ELR (cell line): ENCODE data around the gene CC2D2A.
"Not testable (repeated sequence)": the region's sequence is repeated elsewhere in the genome, so short reads cannot be mapped to it uniquely, and the experiment has no call there.

ENCODE experiments used
- DNase-seq: peaks from one replicate; pipeline ENCODE4 v3.0.0-alpha.2; 2015; ENCODE audit warnings: low read depth

The CC2D2A gene

DNA sequence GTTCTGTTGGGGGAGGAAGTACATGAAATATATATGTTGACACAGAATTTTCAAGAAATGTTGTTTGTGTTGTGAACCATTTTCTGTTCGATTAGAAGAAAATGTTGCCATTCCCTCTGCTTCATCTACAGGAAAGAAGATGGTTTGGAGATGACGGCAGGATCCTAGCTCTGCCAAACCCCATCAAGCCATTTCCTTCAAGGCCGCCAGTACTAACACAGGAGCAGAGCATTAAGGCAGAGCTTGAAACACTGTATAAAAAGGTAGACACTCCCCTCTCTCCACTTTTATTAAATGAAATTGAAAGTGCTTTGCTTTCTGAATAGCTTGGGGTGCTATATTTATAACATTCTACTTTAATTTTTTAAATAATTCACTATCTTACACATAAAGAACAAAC lies 46.8 kb downstream of the CC2D2A start:
- DNase-seq = no peak

DNA sequence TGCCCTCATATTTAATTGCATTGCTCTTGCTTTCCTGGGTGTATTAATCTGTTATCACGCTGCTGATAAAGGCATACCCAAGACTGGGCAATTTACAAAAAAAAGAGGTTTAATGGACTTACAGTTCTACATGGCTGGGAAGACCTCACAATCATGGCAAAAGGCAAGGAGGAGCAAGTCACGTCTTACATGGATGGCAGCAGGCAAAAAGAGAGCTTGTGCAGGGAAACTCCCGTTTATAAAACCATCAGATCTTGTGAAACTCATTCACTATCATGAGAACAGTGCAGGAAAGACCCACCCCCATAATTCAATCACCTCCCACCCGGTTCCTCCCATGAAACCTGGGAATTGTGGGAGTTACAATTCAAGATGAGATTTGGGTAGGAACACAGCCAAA lies 48.0 kb downstream of the CC2D2A start:
- not testable (repeated sequence) for DNase-seq

DNA sequence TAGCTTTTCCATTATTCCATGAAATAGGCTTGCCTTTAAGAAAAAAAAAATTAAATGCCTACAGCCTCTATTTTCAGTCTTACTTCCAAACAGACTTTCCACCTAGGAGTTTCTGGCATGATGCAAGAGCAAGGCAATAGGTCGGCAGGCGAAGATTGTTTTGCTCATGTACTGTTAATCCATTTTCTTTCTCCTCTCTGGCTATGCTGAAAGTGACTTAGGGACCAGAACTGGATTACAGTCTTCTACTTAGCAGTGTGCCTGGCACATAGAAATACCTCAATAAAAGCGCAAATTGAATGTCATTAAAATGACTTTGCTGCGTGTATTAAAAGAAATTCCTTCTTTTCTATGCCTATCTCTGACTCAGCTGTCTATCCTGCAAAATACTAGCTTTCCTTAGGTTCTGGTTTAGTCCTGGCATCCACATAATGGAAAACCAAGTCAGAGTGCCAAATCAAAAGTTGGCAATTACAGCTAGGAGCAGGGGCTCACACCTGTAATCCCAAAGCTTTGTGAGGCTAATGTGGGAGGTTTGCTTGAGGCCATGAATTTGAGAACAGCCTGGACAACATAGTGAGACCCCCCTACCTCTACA lies 51.9 kb downstream of the CC2D2A start:
- DNase-seq = no peak

DNA sequence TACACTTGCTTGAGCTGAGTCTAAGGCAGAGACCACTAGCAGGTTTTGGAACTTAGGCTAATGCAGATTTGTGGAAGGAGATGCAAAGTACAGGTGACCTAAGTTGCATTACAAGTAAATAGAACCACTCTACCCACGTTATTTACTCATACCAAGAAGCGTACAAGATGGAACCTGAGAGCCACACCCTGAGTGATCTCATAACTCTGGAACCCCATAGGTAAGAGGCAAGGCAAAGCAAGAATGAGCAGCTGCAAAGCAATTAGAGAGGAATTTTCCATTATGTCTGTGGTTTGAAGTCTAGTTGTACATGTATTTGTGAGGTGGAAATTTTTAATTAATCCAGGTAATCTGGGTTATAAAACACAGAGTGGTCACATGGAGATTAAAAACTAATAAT lies 55.4 kb downstream of the CC2D2A start:
- no peak for DNase-seq

DNA sequence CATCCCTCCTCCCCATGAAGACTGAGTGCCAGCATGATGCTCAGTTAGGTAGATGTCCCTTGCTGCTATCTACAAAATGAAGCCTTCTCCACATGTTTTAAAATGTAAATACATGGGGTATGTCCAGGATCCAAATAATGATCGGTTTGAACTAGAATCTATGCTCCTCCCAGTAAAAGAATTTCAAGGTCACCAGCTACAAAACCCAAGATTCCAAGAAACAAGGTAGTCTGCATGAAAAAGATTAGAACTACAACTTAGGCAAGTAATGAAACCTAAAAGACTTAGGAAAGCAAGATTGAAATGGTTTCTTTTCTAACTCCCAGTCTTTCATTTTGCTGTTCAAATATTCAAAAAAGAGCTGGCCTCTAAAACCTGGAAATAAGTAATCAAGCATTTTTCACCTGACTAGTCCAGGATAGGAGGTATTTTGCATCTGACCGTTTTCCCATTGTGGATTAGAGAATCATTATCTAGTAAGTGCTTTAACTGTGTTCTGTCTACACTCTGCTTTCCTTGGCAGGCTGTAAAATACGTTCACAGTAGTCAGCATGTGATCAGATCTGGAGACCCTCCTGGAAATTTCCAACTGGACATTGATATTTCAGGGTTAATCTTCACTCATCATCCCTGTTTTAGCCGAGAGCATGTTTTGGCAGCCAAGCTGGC lies 57.4 kb downstream of the CC2D2A start:
- no peak for DNase-seq

DNA sequence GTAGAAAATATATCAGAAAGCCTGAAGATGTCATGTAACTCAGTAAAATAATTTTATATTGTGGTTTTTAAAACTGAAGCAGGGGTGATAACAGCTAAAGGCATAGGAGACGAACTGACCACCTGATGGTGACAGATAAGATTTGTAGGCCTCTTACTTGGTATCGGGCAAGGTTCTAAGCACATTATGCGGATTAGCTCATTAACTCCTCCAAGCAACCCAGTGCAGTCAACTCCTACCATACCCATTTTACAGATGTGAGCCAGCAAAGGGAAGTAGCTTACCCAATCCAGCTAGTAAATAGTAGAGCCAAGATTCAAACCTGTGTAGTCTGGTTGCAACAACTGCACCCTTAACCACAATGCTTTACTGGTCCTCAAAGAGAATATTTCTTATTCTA lies 62.1 kb downstream of the CC2D2A start:
- DNase-seq = no peak

DNA sequence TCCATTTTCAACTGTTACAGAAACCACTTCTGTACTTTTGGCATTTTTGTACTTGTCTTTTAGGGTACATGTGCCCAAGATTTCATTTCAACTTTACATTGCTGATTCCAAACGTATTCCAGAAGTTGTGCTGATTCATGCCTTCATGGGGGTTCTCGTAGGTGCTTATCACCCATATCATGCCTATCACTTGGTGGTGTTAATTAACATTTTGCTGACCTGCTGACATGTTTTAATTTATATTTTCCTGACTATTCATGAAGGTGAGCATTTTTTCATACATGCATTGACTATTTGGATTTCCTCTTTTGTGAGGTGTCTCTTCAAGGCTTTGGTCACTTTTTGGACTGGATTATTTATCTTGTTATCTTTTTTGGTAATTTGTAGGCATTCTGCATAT lies 64.1 kb downstream of the CC2D2A start:
- no peak for DNase-seq

DNA sequence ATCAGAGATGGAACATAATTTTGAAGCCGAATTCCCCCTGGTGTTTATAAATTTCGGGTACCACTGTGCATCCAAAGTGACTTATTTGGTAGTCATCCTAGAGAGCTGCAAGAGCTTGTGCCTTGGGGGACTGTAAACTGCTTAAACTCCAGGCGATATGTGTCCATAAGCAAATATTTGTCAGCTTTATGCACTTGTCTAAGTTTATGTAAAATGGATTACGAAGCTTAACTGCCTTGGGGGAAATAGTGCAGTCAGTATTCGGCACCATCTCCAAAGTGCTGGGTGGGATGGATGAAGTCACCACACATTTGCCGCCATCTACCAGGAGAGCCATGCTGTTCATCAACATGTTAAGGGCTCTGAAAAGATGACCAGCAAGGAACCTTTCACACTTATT lies 65.9 kb downstream of the CC2D2A start:
- DNase-seq = no peak

DNA sequence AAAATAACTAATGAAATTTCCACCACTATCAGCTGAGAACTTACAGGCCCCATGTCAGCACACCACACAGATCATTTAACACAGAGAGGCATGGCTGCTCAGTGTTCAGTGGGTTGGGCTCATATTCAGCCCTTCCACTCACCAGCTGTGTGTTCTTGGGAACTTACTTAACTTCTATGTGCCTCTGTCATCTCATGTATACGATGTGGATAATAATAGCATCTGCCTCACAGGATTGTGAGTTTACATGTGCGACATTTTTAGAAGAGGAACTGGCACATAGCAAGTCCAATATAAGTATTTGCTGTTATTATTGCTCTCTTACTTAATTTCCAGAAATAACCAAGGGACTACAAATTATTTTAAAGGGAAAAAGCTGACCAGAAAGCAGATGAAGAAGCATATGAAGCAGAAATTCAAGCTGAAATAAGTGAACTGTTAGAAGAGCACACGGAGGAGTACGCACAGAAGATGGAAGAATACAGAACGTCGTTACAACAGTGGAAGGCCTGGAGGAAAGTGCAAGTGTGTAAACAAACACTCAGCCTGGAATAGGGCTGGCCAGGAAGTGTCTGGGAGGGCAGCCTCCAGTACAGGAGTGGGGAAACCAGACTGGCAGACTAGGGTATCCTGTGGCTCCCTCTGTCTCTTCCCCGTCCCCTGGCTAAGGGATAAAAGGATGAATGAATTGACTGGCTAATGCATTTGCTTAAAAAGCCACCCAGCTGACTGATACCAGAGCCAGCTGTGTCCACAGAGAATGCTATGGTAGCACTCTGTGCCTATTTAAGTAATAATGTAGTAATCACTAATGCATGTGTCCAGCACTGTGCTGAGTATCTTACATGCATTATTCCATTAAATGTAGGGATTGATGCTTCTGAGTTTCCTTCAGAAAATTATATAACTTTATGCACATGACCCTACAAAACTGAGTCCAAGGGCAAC lies 67.1 kb downstream of the CC2D2A start:
- no peak for DNase-seq

DNA sequence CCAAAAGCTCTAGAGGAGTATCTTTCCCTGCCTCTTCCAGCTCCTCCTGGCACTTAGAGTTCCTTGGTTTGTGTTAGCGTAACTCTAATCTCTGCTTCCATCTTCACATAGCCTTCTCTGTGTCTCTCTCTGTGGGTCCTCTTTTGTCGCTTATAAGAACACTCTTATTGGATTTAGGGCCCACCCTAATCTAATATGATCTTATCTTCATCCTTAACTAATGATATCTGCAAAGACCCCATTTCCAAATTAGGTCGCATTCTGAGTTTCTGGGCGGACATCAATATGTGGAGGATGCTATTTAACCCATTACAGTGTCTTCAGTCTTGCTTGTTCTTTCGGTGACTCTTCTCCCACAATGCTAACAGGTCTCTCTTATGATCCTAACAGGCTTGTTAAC lies 72.3 kb downstream of the CC2D2A start:
- DNase-seq = no peak

DNA sequence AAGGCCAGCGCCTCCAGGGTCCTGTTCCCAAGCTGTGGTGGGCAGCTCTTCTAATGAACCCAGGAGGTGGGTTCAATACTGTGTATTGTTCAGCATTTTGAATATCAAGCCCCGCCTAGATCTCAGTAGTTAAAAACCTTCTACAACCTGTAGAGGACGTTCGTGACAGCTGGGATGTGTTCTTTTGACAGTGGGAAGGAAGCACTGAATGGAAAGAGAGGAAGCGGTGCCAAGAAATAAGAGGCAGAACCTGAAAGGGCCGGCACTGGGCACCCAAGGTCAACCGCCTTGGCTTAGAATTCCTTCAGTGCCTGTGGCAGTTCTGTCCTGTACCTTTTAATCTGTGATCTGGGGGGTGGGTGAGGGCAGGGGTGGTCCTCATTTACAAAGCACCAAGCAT lies 73.1 kb downstream of the CC2D2A start:
- DNase-seq = no peak

DNA sequence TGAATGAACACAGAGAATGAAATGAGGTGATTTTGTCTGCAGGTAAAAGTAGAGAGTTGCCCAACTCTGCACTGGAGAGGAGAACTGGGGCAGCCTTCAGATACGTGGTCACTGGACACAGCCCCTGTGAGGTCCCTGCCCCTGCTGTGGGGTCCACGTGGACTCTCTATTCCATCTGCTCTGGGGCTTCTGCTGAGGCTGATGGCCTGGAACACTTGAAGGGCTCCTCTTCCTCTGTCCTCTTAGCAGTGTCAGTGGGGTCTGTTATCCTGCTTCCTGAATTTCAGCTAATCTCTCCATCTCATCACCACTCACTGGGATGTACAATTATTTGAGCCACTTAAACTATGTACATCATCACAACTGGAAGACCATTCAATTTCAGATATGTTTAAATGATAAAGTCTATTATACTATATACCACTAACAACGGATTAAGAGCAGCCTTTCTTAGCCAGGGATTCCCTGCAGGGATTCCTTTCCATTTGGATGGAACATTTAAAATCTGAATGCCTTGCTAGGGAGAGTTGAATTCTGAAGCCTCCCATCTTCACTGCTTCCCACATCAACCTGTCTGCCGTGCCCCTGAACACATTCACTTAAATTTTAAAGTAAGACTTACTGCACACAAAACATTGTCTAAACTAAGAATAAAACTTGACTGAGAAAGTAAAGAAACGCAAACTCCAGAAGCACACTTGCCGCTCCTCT lies 74.0 kb downstream of the CC2D2A start:
- DNase-seq = no peak

DNA sequence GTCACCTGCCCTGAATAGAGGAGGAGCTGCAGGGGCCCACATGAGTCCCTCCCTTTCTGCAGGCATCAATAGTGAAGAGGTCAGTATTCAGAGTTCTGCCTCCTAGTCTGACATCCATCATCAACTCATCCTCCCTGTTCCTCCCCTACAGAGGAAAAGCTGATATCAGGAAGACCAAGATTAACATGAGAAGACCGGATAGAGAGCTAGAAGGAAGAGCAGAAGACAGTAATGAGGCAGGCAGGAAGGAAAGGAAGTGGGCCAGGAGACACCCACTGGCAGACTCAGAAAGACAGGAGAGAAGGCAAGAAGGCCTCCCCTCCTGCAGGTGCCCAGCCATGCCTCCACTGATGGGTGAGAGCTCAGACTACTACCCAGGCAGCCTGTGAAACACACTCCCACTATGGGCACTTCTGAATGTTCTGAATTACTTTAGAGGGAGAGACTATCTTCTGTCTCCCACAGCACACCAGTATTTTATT lies 74.6 kb downstream of the CC2D2A start:
- no peak for DNase-seq

DNA sequence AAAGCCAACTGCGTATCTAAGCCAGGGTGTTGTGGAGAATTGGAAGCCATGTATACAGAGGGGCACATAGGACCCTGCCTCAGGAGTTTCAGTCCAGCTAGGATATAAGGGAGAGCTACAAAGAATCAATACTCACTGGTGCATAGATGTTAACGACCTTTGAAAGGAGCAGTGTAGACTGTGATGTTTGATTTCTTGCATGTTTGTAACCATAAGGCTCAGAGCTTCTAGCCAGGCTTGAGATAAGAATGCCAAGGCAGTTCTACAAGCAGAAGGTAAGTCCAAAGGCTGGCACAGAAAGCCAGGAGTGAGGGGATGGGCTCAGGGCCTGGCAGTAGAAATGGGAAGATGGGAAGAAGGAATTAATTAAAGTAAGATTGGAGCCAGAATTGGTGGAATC lies 75.7 kb downstream of the CC2D2A start:
- DNase-seq = no peak

DNA sequence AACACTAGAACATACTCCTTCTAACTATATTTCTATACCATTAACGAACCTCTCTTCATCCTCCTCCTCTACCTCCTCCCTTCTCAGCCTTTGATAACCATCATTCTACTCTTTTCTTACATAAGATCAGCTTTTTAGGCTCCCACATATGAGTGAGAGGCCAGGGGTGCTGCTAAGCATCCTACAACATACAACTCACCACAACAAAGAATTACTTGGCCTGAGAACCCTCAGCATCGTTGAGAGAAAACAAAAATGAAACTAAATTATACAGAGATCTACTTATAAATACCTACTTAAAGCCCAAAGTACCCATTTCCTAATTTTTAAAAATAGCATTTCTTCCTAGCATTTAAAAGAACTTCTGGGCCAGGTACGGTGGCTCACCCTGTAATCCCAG lies 77.7 kb downstream of the CC2D2A start:
- no peak for DNase-seq

DNA sequence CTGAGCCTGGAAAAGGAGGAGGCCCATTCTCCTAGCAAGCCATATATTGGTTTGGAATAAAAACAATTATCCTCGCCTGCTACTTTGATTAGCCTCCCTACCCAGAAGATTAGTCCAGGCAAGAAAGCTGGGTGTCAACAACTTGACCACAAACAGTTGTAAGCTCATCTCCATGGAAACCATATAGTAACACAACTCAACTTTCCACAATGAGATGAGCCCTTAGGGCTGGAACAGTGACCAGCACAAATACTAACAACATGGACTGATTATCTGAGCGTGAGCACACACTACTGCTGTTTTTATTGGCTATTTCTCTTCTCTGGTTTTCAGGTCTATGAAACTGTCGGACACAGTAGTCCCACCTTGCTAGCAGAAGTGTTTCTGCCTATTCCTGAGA lies 80.8 kb downstream of the CC2D2A start:
- DNase-seq = no peak

DNA sequence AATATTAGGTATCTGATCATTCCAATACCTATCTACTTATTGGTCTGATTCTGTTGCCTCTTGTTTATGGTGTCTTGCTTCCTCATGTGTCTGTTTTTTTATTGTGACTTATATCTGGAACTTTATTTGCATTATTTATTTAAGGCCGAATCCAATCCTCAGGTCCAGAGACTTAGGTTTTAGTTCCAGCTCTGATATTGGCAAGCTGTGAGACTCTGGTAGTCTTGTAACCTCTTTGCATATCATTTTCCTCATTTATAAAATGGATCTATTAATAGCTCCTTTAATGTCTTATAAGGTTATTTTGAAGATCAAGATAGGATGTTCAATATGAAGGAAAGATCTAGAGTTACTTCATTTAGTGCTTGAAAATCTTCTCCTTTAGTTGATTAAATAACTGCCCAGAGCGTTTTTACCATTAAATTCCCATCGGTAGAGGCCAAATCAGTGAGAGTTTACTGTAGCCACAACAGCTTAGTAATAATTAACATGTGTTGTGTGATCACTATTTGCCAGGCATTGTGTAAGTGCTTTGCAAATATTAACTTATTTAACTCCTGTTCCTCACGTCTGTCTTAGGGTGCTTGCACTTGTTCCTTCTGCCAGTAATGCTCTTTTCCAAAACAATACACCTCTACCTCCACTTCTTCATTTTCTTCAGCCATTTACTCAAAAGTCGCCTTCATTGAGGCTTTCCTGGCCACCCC lies 82.2 kb downstream of the CC2D2A start:
- DNase-seq = no peak

DNA sequence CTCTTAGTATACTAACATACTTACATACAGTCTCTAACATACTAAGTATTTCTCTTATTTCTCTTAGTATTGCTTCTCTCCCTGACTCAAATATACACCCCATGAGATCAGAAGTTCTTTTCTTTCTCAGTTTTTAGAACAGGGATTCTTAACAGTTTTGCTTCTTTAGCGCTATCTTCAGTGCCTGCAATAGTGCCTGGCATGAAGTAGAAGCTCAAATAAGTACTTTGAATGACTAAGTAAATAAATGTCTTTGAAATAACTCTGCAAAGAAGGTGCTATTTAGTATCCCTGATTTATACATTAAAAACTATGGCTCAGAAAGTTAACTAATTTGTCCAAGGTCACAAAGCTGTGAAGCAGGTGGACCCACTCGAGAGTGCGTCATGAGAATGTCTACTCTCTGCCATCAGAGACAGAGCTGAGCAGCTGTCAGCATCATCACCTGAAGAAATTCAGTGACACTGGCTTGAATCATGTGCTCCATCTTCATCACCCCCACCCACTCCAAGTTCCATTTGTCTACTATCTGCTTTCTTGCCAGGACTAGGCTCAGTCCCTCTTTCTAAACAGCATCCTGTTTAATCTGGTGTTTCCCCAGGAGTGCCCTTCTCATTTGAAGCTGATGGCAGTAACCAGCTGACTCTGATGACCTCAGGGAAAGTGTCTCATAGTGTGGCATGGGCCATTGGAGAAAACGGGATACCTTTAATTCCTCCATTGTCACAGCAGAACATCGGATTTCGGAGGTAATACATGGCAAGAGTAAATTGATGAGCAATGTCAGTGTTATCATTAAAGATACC lies 83.1 kb downstream of the CC2D2A start:
- DNase-seq = no peak

DNA sequence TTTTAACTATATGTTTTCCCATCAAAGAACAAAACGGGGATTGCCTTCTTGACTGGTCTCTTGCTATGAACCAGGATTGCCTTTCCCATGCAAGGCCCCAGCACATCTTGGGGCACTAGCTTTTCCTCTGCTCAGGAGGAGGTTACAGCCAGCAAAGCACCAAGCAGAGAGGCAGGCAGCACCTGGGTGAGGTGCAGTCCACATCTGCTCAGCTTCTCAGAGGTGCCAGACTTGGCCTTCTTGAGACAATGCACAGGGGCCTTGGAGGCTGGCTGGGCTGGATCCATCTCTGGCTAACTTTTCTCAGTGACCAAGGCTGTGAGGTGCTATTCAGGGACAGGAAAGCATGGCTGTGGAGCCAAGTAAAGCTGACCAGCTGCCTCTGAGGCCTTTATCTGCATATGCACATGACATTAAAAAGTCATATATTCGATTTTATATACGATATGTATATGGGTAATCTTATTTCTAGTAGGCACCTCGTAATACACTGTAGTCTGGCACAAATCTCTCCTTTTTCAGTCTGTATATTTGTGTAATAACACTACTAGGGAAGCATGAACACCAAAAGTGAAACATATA lies 86.9 kb downstream of the CC2D2A start:
- DNase-seq = no peak

DNA sequence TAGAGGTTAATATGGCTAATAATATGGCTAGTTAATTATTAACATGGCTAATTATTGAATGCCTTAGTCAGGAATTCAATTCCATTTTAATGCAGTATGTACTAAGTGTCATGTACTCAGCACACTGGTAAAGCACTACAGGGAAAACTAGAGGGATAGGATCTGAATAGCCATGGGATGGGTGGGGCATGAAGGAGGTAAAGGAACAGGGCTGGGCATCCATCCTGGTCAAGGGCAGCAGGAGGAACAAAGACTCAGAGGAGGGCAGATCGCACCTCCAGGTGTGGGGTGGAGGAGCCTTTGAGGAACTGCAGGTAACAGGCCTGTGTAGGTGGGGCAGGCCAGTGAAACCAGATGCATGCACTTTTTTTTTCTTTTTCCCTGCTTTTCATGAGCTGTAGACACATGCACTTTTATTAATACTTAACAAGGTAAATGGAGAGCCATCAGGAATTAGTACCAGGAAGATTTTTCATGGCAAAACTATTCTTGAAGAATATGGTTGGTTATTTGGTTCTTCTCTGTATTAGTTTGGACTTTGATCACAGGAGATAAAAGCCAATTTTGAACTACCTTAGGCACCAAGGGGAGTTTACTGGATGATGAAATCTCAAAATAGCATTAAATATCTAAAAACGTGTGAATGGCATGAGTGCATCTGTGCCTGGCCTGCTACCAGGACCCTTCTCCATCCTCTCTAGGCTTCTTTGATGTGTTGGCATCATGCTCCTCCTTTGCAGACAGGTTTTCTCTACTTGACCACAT lies 88.3 kb downstream of the CC2D2A start:
- DNase-seq = no peak
